ENCODE results near the gene UBR1. TPM values are rescaled to one million over a fixed set of nuclear protein-coding genes. Genes with fewer than 3 reads are reported as not detected.

The UBR1 gene
- polyA plus RNA-seq, 1 donor (not counting 4 experiments of a cell fraction or from before 2014, with no cell fraction given) = 17.4 TPM

- TF ChIP-seq, protein P1, sequence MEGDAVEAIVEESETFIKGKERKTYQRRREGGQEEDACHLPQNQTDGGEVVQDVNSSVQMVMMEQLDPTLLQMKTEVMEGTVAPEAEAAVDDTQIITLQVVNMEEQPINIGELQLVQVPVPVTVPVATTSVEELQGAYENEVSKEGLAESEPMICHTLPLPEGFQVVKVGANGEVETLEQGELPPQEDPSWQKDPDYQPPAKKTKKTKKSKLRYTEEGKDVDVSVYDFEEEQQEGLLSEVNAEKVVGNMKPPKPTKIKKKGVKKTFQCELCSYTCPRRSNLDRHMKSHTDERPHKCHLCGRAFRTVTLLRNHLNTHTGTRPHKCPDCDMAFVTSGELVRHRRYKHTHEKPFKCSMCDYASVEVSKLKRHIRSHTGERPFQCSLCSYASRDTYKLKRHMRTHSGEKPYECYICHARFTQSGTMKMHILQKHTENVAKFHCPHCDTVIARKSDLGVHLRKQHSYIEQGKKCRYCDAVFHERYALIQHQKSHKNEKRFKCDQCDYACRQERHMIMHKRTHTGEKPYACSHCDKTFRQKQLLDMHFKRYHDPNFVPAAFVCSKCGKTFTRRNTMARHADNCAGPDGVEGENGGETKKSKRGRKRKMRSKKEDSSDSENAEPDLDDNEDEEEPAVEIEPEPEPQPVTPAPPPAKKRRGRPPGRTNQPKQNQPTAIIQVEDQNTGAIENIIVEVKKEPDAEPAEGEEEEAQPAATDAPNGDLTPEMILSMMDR (optimal IDR thresholded peaks at IDR 0.05 in 1 of 3, IDR thresholded peaks at IDR 0.05 in 1 of 3, conservative IDR thresholded peaks at IDR 0.05 in 1 of 3; ENCODE audit: extremely low read depth in 1 of 3, insufficient read depth in 2 of 3, low read length in 3 of 3) = no peak
- TF ChIP-seq EZH2 (IDR thresholded peaks at IDR 0.05; ENCODE audit: low read length) = no peak
- no peaks in the 10 kb centered on the region for H3K79me2 ChIP-seq (ENCODE audit: control insufficient read depth, insufficient read depth, low read length)
- dilution Hi-C loops (cut with MboI; ENCODE audit: extremely low pct_ligation_motif_present, low sequenced_read_pairs) = no loop called here
- H3K9ac ChIP-seq (ENCODE audit: control insufficient read depth, extremely low read depth, insufficient read depth, low read length) = no peak overlapping the region
- no peaks in the 10 kb centered on the region for H3K9me1 ChIP-seq (ENCODE audit: control insufficient read depth, extremely low read depth, insufficient read depth, low read length)
- H2AFZ ChIP-seq (ENCODE audit: control insufficient read depth, low read length) = no peak overlapping the region
- no peaks in the 10 kb centered on the region for H4K20me1 ChIP-seq (ENCODE audit: control insufficient read depth, extremely low read depth, insufficient read depth, low read length)
- no peak overlapping the region for H3K4me3 ChIP-seq (ENCODE audit: control insufficient read depth in 2 of 3, extremely low read depth in 1 of 3, insufficient read depth in 2 of 3, low read depth in 1 of 3, low read length in 3 of 3)
- DNase-seq (ENCODE audit: low read depth, low spot score) (no peak), FAIRE-seq (no peak)
- H3K4me2 ChIP-seq (ENCODE audit: control insufficient read depth, extremely low read depth, insufficient read depth, low read depth, low read length) = no peak overlapping the region
- no peak overlapping the region for H3K27ac ChIP-seq (ENCODE audit: control insufficient read depth, insufficient read depth, low read length)
- H3K4me1 ChIP-seq (ENCODE audit: control insufficient read depth, extremely low read depth, insufficient read depth, low read length) = no peaks in the 10 kb centered on the region
- H3K36me3 ChIP-seq (ENCODE audit: control insufficient read depth in 2 of 2, extremely low read depth in 1 of 2, insufficient read depth in 2 of 2, low read length in 2 of 2) = no peaks in the 10 kb centered on the region
- no peaks in the 10 kb centered on the region for H3K27me3 ChIP-seq (ENCODE audit: control insufficient read depth, extremely low read depth, insufficient read depth, low read length)
- no peaks in the 10 kb centered on the region for H3K9me3 ChIP-seq (ENCODE audit: control insufficient read depth, low read depth, low read length)
Observed at GRCh38 chr15:43111354-43111753, 5.5 kb upstream of the UBR1 start.

DNA sequence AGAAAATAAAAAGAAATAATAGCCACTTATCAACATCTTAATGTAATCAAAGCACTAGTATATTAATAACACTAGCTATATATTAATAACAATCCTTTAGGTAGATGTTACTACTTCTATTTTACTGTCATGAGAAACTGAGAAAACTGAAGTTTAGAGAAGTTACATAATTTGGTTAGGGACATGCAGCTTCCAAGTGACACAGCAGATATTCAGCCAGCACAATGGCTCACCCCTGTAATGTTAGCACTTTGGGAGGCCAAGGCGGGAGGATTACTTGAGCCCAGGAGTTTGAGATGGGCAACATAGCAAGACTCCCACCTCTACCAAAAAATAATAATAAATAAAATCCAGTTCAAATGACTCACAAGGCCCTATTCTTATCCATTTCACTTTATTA lies 1.9 kb upstream of the UBR1 start:
- FAIRE-seq = no peak
- Histone ChIP-seq H3K9me1 (ENCODE audit: control insufficient read depth, extremely low read depth, insufficient read depth, low read length) (no peaks in the 10 kb centered on the region), H3K27ac (ENCODE audit: control insufficient read depth, insufficient read depth, low read length) (no peak overlapping the region), H3K36me3 (ENCODE audit: control insufficient read depth in 2 of 2, extremely low read depth in 1 of 2, insufficient read depth in 2 of 2, low read length in 2 of 2) (no peaks in the 10 kb centered on the region), H3K9ac (ENCODE audit: control insufficient read depth, extremely low read depth, insufficient read depth, low read length) (no peak overlapping the region), H3K27me3 (ENCODE audit: control insufficient read depth, extremely low read depth, insufficient read depth, low read length) (no peaks in the 10 kb centered on the region), H3K9me3 (ENCODE audit: control insufficient read depth, low read depth, low read length) (no peaks in the 10 kb centered on the region), H3K79me2 (ENCODE audit: control insufficient read depth, insufficient read depth, low read length) (peaks cover 28% of the 10 kb centered on the region), H2AFZ (ENCODE audit: control insufficient read depth, low read length) (no peak overlapping the region), H3K4me1 (ENCODE audit: control insufficient read depth, extremely low read depth, insufficient read depth, low read length) (peaks cover 16% of the 10 kb centered on the region), H4K20me1 (ENCODE audit: control insufficient read depth, extremely low read depth, insufficient read depth, low read length) (no peaks in the 10 kb centered on the region), H3K4me2 (ENCODE audit: control insufficient read depth, extremely low read depth, insufficient read depth, low read depth, low read length) (no peak overlapping the region), H3K4me3 (ENCODE audit: control insufficient read depth in 2 of 3, extremely low read depth in 1 of 3, insufficient read depth in 2 of 3, low read depth in 1 of 3, low read length in 3 of 3) (no peak overlapping the region)
- no peak for TF ChIP-seq EZH2 (IDR thresholded peaks at IDR 0.05; ENCODE audit: low read length)
- TF ChIP-seq, protein P1 (optimal IDR thresholded peaks at IDR 0.05 in 1 of 3, IDR thresholded peaks at IDR 0.05 in 1 of 3, conservative IDR thresholded peaks at IDR 0.05 in 1 of 3; ENCODE audit: extremely low read depth in 1 of 3, insufficient read depth in 2 of 3, low read length in 3 of 3) = no peak
- dilution Hi-C loops (cut with MboI; ENCODE audit: extremely low pct_ligation_motif_present, low sequenced_read_pairs) = no loop called here
- no peak for DNase-seq (ENCODE audit: low read depth, low spot score)

Measured in keratinocyte (primary cell).